Body of pancreas (tissue), 4 donors: ENCODE measurements around the gene CUTA. TPM values are rescaled to one million over a fixed set of nuclear protein-coding genes. Genes with fewer than 3 reads are reported as not detected.
"Not testable (repeated sequence)": the region's sequence is repeated elsewhere in the genome, so short reads cannot be mapped to it uniquely, and the experiment has no call there.

Experiments
- ATAC-seq: fragments of 150-250 bp; one replicate; pipeline ENCODE4 v1.9.1; 2016
- DNase-seq, 4 donors: peaks; one replicate each; pipeline ENCODE4 v3.0.0-alpha.2; 2019
- H3K27ac ChIP-seq, 4 donors: fragments of 200-600 bp; sonication (generic); 1 replicate in 3 of 4; 2 replicates in 1 of 4; pipeline versions ENCODE4 v1.5.1 to v1.6.1; 2016 to 2019; ENCODE audit warnings: mild to moderate bottlenecking in 1 of 4, mixed read lengths in 1 of 4, moderate library complexity in 1 of 4
- H3K27me3 ChIP-seq, 2 donors: fragments of 200-600 bp; sonication (generic); one replicate each; pipeline ENCODE4 v1.6.0; 2016; ENCODE audit warnings: mild to moderate bottlenecking in 1 of 2
- H3K36me3 ChIP-seq, 2 donors: fragments of 200-600 bp; sonication (generic); replicated peaks in 1 of 2; 2 replicates each; pipeline ENCODE4 v1.5.1; 2016; ENCODE audit warnings: low read depth in 2 of 2; ENCODE audit not compliant: insufficient read depth in 1 of 2
- H3K4me1 ChIP-seq: fragments of 200-600 bp; sonication (generic); one replicate; pipeline ENCODE4 v1.6.0; 2016
- H3K4me3 ChIP-seq, 2 donors: fragments of 200-600 bp; sonication (generic); 1 replicate in 1 of 2; 2 replicates in 1 of 2; pipeline ENCODE4 v1.5.1; 2016 to 2019
- H3K9me3 ChIP-seq, 3 donors: fragments of 200-600 bp; sonication (generic); 1 replicate in 2 of 3; 2 replicates in 1 of 3; pipeline ENCODE4 v1.5.1; 2016
- CTCF ChIP-seq, 7 experiments: fragments of 450-650 bp in 4 of 7; fragments of 200-600 bp in 3 of 7; sonication (generic) in 3 of 7; IDR thresholded peaks; one replicate each; pipeline ENCODE4 v1.5.1; 2016 to 2019; ENCODE audit warnings: antibody characterized with exemption in 7 of 7
- POLR2A ChIP-seq, 3 donors: fragments of 450-650 bp; IDR thresholded peaks; one replicate each; pipeline ENCODE4 v1.6.1; 2016; ENCODE audit warnings: antibody characterized with exemption in 3 of 3, mild to moderate bottlenecking in 2 of 3
- WGBS, 2 donors: methylation state at CpG; one replicate each; pipeline ENCODE4 v1.1.5; 2017; 5-methylcytosine and 5-hydroxymethylcytosine counted together
- intact Hi-C: fragments of 100-400 bp; cut with DNase I; formaldehyde crosslinking; loops from one replicate; pipeline ENCODE4 v1.15.1; 2023
- microRNA-seq, 2 donors: library from miRNA; unstranded; fragments of <30 nt; microRNA quantifications; one replicate each; pipeline ENCODE4, GENCODE V29; 2016; ENCODE audit warnings: borderline number of aligned reads in 2 of 2, borderline replicate concordance in 2 of 2
- small RNA-seq: library from RNA; depleted of rRNA; stranded (forward); fragments of <200 nt; gene quantifications from one replicate; pipeline ENCODE3, GENCODE V24; 2016
- total RNA-seq, 2 donors: library from RNA; depleted of rRNA; stranded (reverse); fragments of >200 nt; gene quantifications; one replicate each; pipeline ENCODE4 v1.1.0, GENCODE V29; 2016

The CUTA gene
- total RNA-seq, 2 donors from 2014 or later = 87.7 to 126 TPM

GRCh38 chr6:33372526-33373123 is 45.3 kb downstream of the CUTA start:
- no peaks in the 10 kb centered on the region for H3K27me3 ChIP-seq
- no peaks in the 10 kb centered on the region for H3K9me3 ChIP-seq
- no peak for ATAC-seq
- TF ChIP-seq POLR2A (IDR thresholded peaks at IDR 0.05) = no peak
- TF ChIP-seq CTCF (IDR thresholded peaks at IDR 0.05) = no peak
- 39 to 43% methylated on average over 5 of the region's 5 CpGs for WGBS, 2 donors
- no peak overlapping the region for H3K4me3 ChIP-seq
- no peak for DNase-seq
- no peak overlapping the region for H3K27ac ChIP-seq
- H3K36me3 ChIP-seq = no peaks in the 10 kb centered on the region
- intact Hi-C loops = no loop called here
- peaks cover 13% of the 10 kb centered on the region for H3K4me1 ChIP-seq

- H3K9me3 ChIP-seq, H3K27me3 ChIP-seq, intact Hi-C loops, H3K36me3 ChIP-seq, H3K27ac ChIP-seq, H3K4me3 ChIP-seq, ATAC-seq, DNase-seq: not testable (repeated sequence)
- peaks cover 13% of the 10 kb centered on the region for H3K4me1 ChIP-seq
- 79 to 88% methylated on average over 8 of the region's 8 CpGs for WGBS, 2 donors
Measured at GRCh38 chr6:33371901-33372300, 46.0 kb downstream of the CUTA start.

- intact Hi-C loops, H3K9me3 ChIP-seq, H3K4me1 ChIP-seq, H3K27me3 ChIP-seq, DNase-seq, H3K27ac ChIP-seq, H3K36me3 ChIP-seq, ATAC-seq, H3K4me3 ChIP-seq: not testable (repeated sequence)
- WGBS, 2 donors = 87 to 89% methylated on average over 5 of the region's 5 CpGs
Measured at GRCh38 chr6:33367715-33368025, 50.2 kb downstream of the CUTA start.

GRCh38 chr6:33367009-33367714 is 50.7 kb downstream of the CUTA start:
- no peaks in the 10 kb centered on the region for H3K9me3 ChIP-seq
- no peak overlapping the region for H3K4me3 ChIP-seq
- H3K4me1 ChIP-seq = no peaks in the 10 kb centered on the region
- H3K27ac ChIP-seq = no peak overlapping the region
- TF ChIP-seq CTCF (IDR thresholded peaks at IDR 0.05) (no peak), POLR2A (IDR thresholded peaks at IDR 0.05) (no peak)
- 71 to 75% methylated on average over 8 of the region's 8 CpGs for WGBS, 2 donors
- intact Hi-C loops = no loop called here
- H3K36me3 ChIP-seq = no peaks in the 10 kb centered on the region
- H3K27me3 ChIP-seq = no peaks in the 10 kb centered on the region
- ATAC-seq = no peak
- no peak for DNase-seq

Small RNA genes within 50 kb of the gene (microRNA-seq; reads per million reads assigned to microRNA genes)
- 0 reads per million in 2 donors for gene MIR5004

Small RNA genes within 50 kb of the gene (small RNA-seq; reads per million reads assigned to genes)
- gene RPL35AP4 = not detected
- not detected for gene ZBTB9

Other genes with a start within 250 kb of the CUTA start
- gene COL11A2, start 225.6 kb downstream of the CUTA start, total RNA-seq = 1 to 10 TPM in 1 of 2 donors, under 1 TPM in 1; 0.78 to 2.3 TPM
- 10 to 100 TPM; 17.1 to 21.0 TPM for gene RXRB, start 217.4 kb downstream of the CUTA start, total RNA-seq
- 10 to 100 TPM; 57.3 to 67.9 TPM for gene SLC39A7, start 217.2 kb downstream of the CUTA start, total RNA-seq
- 10 to 100 TPM; 19.1 to 29.1 TPM for gene HSD17B8, start 213.5 kb downstream of the CUTA start, total RNA-seq
- 10 to 100 TPM; 11.2 to 28.3 TPM for gene RING1, start 209.6 kb downstream of the CUTA start, total RNA-seq
- 10 to 100 TPM; 37.1 to 40.5 TPM for gene VPS52, start 146.2 kb downstream of the CUTA start, total RNA-seq
- 1,000 to 10,000 TPM in 1 of 2 donors, 100 to 1,000 TPM in 1; 772 to 1,608 TPM for gene RPS18, start 146.0 kb downstream of the CUTA start, total RNA-seq
- gene B3GALT4, start 141.0 kb downstream of the CUTA start, total RNA-seq = 1 to 10 TPM; 3.9 to 5.6 TPM
- gene WDR46, start 128.9 kb downstream of the CUTA start, total RNA-seq = 10 to 100 TPM; 27.8 to 43.2 TPM
- 10 to 100 TPM; 10.2 to 19.7 TPM for gene PFDN6, start 128.5 kb downstream of the CUTA start, total RNA-seq
- 10 to 100 TPM; 31.3 to 31.9 TPM for gene RGL2, start 119.2 kb downstream of the CUTA start, total RNA-seq
- gene TAPBP, start 104.0 kb downstream of the CUTA start, total RNA-seq = 100 to 1,000 TPM in 1 of 2 donors, 10 to 100 TPM in 1; 50.3 to 108 TPM
- gene ZBTB22, start 100.4 kb downstream of the CUTA start, total RNA-seq = 10 to 100 TPM; 12.7 to 14.8 TPM
- gene DAXX, start 95.1 kb downstream of the CUTA start, total RNA-seq = 10 to 100 TPM; 20.0 to 28.0 TPM
- under 1 TPM in 1 of 2 donors, not detected in 1; 0.66 TPM for gene KIFC1, start 26.3 kb downstream of the CUTA start, total RNA-seq
- 10 to 100 TPM; 58.3 to 73.9 TPM for gene PHF1, start 7.1 kb downstream of the CUTA start, total RNA-seq
- 1 to 10 TPM; 5.4 to 5.6 TPM for gene SYNGAP1, start 2.0 kb upstream of the CUTA start, total RNA-seq
- 1 to 10 TPM; 1.8 to 5.3 TPM for gene ZBTB9, start 36.5 kb upstream of the CUTA start, total RNA-seq
- gene BAK1, start 162.2 kb upstream of the CUTA start, total RNA-seq = 1 to 10 TPM; 2.3 to 5.7 TPM
- gene ITPR3, start 203.2 kb upstream of the CUTA start, total RNA-seq = 10 to 100 TPM; 17.5 to 25.9 TPM